ENCODE data around the gene KCNJ9.
"Not testable (repeated sequence)": the region's sequence is repeated elsewhere in the genome, so short reads cannot be mapped to it uniquely, and the experiment has no call there.

Gene KCNJ9

DNA sequence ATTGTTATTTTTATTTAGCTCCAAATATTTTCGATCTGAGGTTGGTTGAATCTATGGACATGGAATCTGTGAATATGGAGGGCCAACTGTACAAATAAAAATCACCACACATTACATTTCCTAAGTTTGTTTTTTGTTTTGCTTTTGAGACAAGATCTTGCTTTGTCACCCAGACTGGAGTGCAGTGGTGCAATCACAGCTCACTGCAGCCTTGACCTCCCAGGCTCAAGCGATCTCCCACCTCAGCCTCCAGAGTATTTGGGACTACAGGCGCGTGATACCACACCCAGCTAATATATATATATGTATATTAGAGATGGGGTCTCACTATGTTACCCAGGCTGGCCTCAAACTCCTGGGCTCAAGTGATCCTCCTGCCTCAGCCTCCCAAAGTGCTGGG lies 45.0 kb downstream of the KCNJ9 start:
- H3K36me3 ChIP-seq (replicated peaks in 1 of 2; ENCODE audit: control insufficient read depth in 2 of 2, insufficient read depth in 2 of 2, low read length in 2 of 2) = peaks cover 4 to 67% of the 10 kb centered on the region in 2 donors
- H2BK5ac ChIP-seq (ENCODE audit: low read length); H3K18ac ChIP-seq (ENCODE audit: low read length); H3K4me1 ChIP-seq (ENCODE audit: control insufficient read depth in 2 of 2, insufficient read depth in 1 of 2, low read depth in 1 of 2, low read length in 2 of 2); H3K23ac ChIP-seq (ENCODE audit: low read depth, low read length, poor library complexity); H3K79me1 ChIP-seq (ENCODE audit: low read depth, low read length); DNase-seq (ENCODE audit: low spot score); H3K9ac ChIP-seq (ENCODE audit: low read depth, low read length, poor library complexity); H3K27ac ChIP-seq (replicated peaks; ENCODE audit: low read length); H2AFZ ChIP-seq (ENCODE audit: low read length); H3K4me3 ChIP-seq (ENCODE audit: low read length in 2 of 2); H2BK15ac ChIP-seq (ENCODE audit: low read length); H4K91ac ChIP-seq (ENCODE audit: low read depth, low read length, poor library complexity); H2BK12ac ChIP-seq (ENCODE audit: low read length); H2AK5ac ChIP-seq (ENCODE audit: low read depth, low read length); H3K9me3 ChIP-seq (replicated peaks in 1 of 2; ENCODE audit: control insufficient read depth in 2 of 2, insufficient read depth in 1 of 2, low read depth in 1 of 2, low read length in 2 of 2); H4K8ac ChIP-seq (ENCODE audit: low read depth, low read length); H3K4ac ChIP-seq (ENCODE audit: low read length); H3K14ac ChIP-seq (ENCODE audit: low read length); H3K4me2 ChIP-seq (ENCODE audit: insufficient read depth, low read length, poor library complexity, severe bottlenecking); H2BK120ac ChIP-seq (ENCODE audit: low read depth, low read length); H3K27me3 ChIP-seq (ENCODE audit: control insufficient read depth in 3 of 3, insufficient read depth in 3 of 3, low read depth in 1 of 3, low read length in 3 of 3): not testable (repeated sequence)
- no CpG with 5 or more reads among the region's 4 CpGs for WGBS, 2 donors (ENCODE audit: extremely low coverage in 2 of 2, insufficient read length in 2 of 2, insufficient replicate concordance in 1 of 2)

DNA sequence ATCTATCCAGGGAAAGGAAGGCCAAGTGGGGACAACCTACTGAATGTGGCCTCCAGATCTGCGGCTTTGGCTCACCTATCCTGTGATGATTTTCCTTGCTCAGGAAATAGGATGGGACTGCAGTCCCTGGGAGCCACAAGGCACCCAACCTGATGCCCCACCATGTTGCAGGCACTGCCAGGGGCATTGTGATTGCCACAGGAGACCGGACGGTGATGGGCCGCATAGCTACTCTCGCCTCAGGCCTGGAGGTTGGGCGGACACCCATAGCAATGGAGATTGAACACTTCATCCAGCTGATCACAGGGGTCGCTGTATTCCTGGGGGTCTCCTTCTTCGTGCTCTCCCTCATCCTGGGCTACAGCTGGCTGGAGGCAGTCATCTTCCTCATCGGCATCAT lies 46.0 kb downstream of the KCNJ9 start:
- Histone ChIP-seq H3K9me3 (replicated peaks in 1 of 2; ENCODE audit: control insufficient read depth in 2 of 2, insufficient read depth in 1 of 2, low read depth in 1 of 2, low read length in 2 of 2) (no peaks in the 10 kb centered on the region), H2BK15ac (ENCODE audit: low read length) (no peak overlapping the region), H3K14ac (ENCODE audit: low read length) (no peak overlapping the region), H4K91ac (ENCODE audit: low read depth, low read length, poor library complexity) (no peak overlapping the region), H3K4me3 (ENCODE audit: low read length in 2 of 2) (no peak overlapping the region), H3K23ac (ENCODE audit: low read depth, low read length, poor library complexity) (no peak overlapping the region), H3K79me1 (ENCODE audit: low read depth, low read length) (peaks cover 2% of the 10 kb centered on the region), H3K36me3 (replicated peaks in 1 of 2; ENCODE audit: control insufficient read depth in 2 of 2, insufficient read depth in 2 of 2, low read length in 2 of 2) (peaks cover 4 to 72% of the 10 kb centered on the region in 2 donors), H3K9ac (ENCODE audit: low read depth, low read length, poor library complexity) (no peak overlapping the region), H2BK5ac (ENCODE audit: low read length) (no peak overlapping the region), H4K8ac (ENCODE audit: low read depth, low read length) (no peak overlapping the region), H2AK5ac (ENCODE audit: low read depth, low read length) (no peak overlapping the region), H3K4me2 (ENCODE audit: insufficient read depth, low read length, poor library complexity, severe bottlenecking) (no peak overlapping the region), H3K4ac (ENCODE audit: low read length) (no peak overlapping the region), H3K27me3 (ENCODE audit: control insufficient read depth in 3 of 3, insufficient read depth in 3 of 3, low read depth in 1 of 3, low read length in 3 of 3) (no peaks in the 10 kb centered on the region), H2BK12ac (ENCODE audit: low read length) (no peak overlapping the region), H2AFZ (ENCODE audit: low read length) (no peak overlapping the region), H3K4me1 (ENCODE audit: control insufficient read depth in 2 of 2, insufficient read depth in 1 of 2, low read depth in 1 of 2, low read length in 2 of 2) (peaks cover 0 to 6% of the 10 kb centered on the region in 2 donors), H2BK120ac (ENCODE audit: low read depth, low read length) (no peak overlapping the region), H3K18ac (ENCODE audit: low read length) (no peak overlapping the region), H3K27ac (replicated peaks; ENCODE audit: low read length) (no peak overlapping the region)
- no peak for DNase-seq (ENCODE audit: low spot score)
- no CpG with 5 or more reads among the region's 9 CpGs for WGBS, 2 donors (ENCODE audit: extremely low coverage in 2 of 2, insufficient read length in 2 of 2, insufficient replicate concordance in 1 of 2)

DNA sequence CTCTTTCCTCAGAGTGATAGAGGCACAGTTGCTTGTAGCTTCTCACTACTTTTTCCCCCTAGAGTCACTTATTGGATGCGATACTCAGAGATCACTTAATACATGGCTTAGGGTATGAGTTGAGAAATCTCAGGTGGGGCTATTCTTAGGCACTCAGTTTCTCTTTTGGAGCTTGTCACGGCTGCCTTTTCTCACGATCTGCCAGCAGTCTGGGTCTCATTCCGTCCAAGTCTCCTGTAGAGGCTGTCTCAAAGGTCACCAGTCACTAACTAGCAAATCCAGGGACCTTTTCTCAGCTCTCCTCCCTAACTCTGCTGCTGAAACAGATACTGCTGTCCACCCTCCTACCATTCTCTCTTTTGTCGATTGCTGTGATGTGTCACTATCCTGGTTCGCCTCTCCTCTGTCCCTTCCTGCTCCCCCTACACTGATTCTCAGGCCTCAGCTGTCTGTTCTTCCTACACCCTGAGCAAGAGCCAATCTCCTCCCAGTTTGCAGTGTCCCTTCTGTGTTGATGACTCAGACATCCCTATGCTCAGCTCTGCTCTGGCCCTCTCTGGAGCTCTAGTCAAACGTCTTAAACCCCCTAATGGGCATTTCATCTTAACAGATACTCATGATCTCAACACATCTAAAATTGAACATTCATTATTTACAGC lies 46.7 kb downstream of the KCNJ9 start:
- Histone ChIP-seq H2BK120ac (ENCODE audit: low read depth, low read length) (no peak overlapping the region), H3K4me3 (ENCODE audit: low read length in 2 of 2) (no peak overlapping the region), H3K18ac (ENCODE audit: low read length) (no peak overlapping the region), H3K4ac (ENCODE audit: low read length) (no peak overlapping the region), H3K23ac (ENCODE audit: low read depth, low read length, poor library complexity) (no peak overlapping the region), H3K9ac (ENCODE audit: low read depth, low read length, poor library complexity) (no peak overlapping the region), H2BK15ac (ENCODE audit: low read length) (no peak overlapping the region), H4K91ac (ENCODE audit: low read depth, low read length, poor library complexity) (no peak overlapping the region), H4K8ac (ENCODE audit: low read depth, low read length) (no peak overlapping the region), H2AK5ac (ENCODE audit: low read depth, low read length) (no peak overlapping the region), H3K36me3 (replicated peaks in 1 of 2; ENCODE audit: control insufficient read depth in 2 of 2, insufficient read depth in 2 of 2, low read length in 2 of 2) (peaks cover 4 to 72% of the 10 kb centered on the region in 2 donors), H3K27me3 (ENCODE audit: control insufficient read depth in 3 of 3, insufficient read depth in 3 of 3, low read depth in 1 of 3, low read length in 3 of 3) (no peaks in the 10 kb centered on the region), H3K4me1 (ENCODE audit: control insufficient read depth in 2 of 2, insufficient read depth in 1 of 2, low read depth in 1 of 2, low read length in 2 of 2) (peaks cover 0 to 6% of the 10 kb centered on the region in 2 donors), H3K4me2 (ENCODE audit: insufficient read depth, low read length, poor library complexity, severe bottlenecking) (no peak overlapping the region), H3K14ac (ENCODE audit: low read length) (no peak overlapping the region), H2AFZ (ENCODE audit: low read length) (no peak overlapping the region), H3K79me1 (ENCODE audit: low read depth, low read length) (peaks cover 2% of the 10 kb centered on the region), H2BK12ac (ENCODE audit: low read length) (no peak overlapping the region), H2BK5ac (ENCODE audit: low read length) (no peak overlapping the region), H3K27ac (replicated peaks; ENCODE audit: low read length) (no peak overlapping the region), H3K9me3 (replicated peaks in 1 of 2; ENCODE audit: control insufficient read depth in 2 of 2, insufficient read depth in 1 of 2, low read depth in 1 of 2, low read length in 2 of 2) (no peaks in the 10 kb centered on the region)
- no peak for DNase-seq (ENCODE audit: low spot score)
- no CpG with 5 or more reads among the region's 7 CpGs for WGBS, 2 donors (ENCODE audit: extremely low coverage in 2 of 2, insufficient read length in 2 of 2, insufficient replicate concordance in 1 of 2)

DNA sequence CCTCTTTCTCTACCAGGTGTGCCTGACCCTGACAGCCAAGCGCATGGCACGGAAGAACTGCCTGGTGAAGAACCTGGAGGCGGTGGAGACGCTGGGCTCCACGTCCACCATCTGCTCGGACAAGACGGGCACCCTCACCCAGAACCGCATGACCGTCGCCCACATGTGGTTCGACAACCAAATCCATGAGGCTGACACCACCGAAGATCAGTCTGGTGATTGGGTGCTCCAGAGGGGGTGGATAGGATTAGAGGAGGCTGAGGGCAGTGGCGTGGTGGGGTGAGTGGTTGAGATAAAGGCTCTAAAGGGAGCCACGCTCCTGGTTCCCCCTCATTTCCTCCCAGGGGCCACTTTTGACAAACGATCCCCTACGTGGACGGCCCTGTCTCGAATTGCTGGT lies 47.3 kb downstream of the KCNJ9 start:
- Histone ChIP-seq H3K4me2 (ENCODE audit: insufficient read depth, low read length, poor library complexity, severe bottlenecking) (no peak overlapping the region), H3K18ac (ENCODE audit: low read length) (no peak overlapping the region), H3K4me1 (ENCODE audit: control insufficient read depth in 2 of 2, insufficient read depth in 1 of 2, low read depth in 1 of 2, low read length in 2 of 2) (peaks cover 0 to 6% of the 10 kb centered on the region in 2 donors), H3K27ac (replicated peaks; ENCODE audit: low read length) (no peak overlapping the region), H3K14ac (ENCODE audit: low read length) (no peak overlapping the region), H4K91ac (ENCODE audit: low read depth, low read length, poor library complexity) (no peak overlapping the region), H4K8ac (ENCODE audit: low read depth, low read length) (no peak overlapping the region), H2BK120ac (ENCODE audit: low read depth, low read length) (no peak overlapping the region), H3K79me1 (ENCODE audit: low read depth, low read length) (peaks cover 5% of the 10 kb centered on the region), H3K4me3 (ENCODE audit: low read length in 2 of 2) (no peak overlapping the region), H2BK12ac (ENCODE audit: low read length) (no peak overlapping the region), H3K4ac (ENCODE audit: low read length) (no peak overlapping the region), H2BK15ac (ENCODE audit: low read length) (no peak overlapping the region), H2BK5ac (ENCODE audit: low read length) (no peak overlapping the region), H2AFZ (ENCODE audit: low read length) (no peak overlapping the region), H3K27me3 (ENCODE audit: control insufficient read depth in 3 of 3, insufficient read depth in 3 of 3, low read depth in 1 of 3, low read length in 3 of 3) (no peaks in the 10 kb centered on the region), H3K36me3 (replicated peaks in 1 of 2; ENCODE audit: control insufficient read depth in 2 of 2, insufficient read depth in 2 of 2, low read length in 2 of 2) (peaks cover 4 to 72% of the 10 kb centered on the region in 2 donors), H2AK5ac (ENCODE audit: low read depth, low read length) (no peak overlapping the region), H3K9me3 (replicated peaks in 1 of 2; ENCODE audit: control insufficient read depth in 2 of 2, insufficient read depth in 1 of 2, low read depth in 1 of 2, low read length in 2 of 2) (no peaks in the 10 kb centered on the region), H3K9ac (ENCODE audit: low read depth, low read length, poor library complexity) (no peak overlapping the region), H3K23ac (ENCODE audit: low read depth, low read length, poor library complexity) (no peak overlapping the region)
- no peak for DNase-seq (ENCODE audit: low spot score)
- WGBS, 2 donors (ENCODE audit: extremely low coverage in 2 of 2, insufficient read length in 2 of 2, insufficient replicate concordance in 1 of 2) = no CpG with 5 or more reads among the region's 18 CpGs

Data from neuronal stem cell (in vitro differentiated cells).